Natural killer cell (primary cell): Measurements from ENCODE around the gene OR52E2. TPM values are rescaled to one million over a fixed set of nuclear protein-coding genes. Genes with fewer than 3 reads are reported as not detected.

Experiments
- ATAC-seq, 3 donors: fragments of 150-1000 bp in 2 of 3; fragments of 200-7000 bp in 1 of 3; cut with Tn5 transposase; 1 replicate in 1 of 3; 2 replicates in 2 of 3; pipeline ENCODE4 v1.10.0; 2021; ENCODE audit warnings: mild to moderate bottlenecking in 2 of 3, moderate library complexity in 2 of 3
- DNase-seq, 2 donors: peaks; one replicate each; pipeline versions ENCODE4 v3.0.0 to v3.0.0-alpha.2; 2013 to 2021; ENCODE audit warnings: mixed read lengths in 1 of 2
- H3K27ac ChIP-seq: one replicate; pipeline ENCODE4 v1.5.1; 2013; ENCODE audit warnings: mild to moderate bottlenecking, low read length
- H3K27me3 ChIP-seq: one replicate; pipeline ENCODE4 v1.6.1; 2013; ENCODE audit warnings: low read length; ENCODE audit not compliant: control insufficient read depth, insufficient read depth
- H3K36me3 ChIP-seq: one replicate; pipeline ENCODE4 v1.6.1; 2013; ENCODE audit warnings: low read length; ENCODE audit not compliant: control insufficient read depth, insufficient read depth
- H3K4me1 ChIP-seq: one replicate; pipeline ENCODE4 v1.6.1; 2013; ENCODE audit warnings: low read length; ENCODE audit not compliant: control insufficient read depth, insufficient read depth
- H3K4me3 ChIP-seq: one replicate; pipeline ENCODE4 v1.5.1; 2013; ENCODE audit warnings: low read length
- H3K9me3 ChIP-seq: one replicate; pipeline ENCODE4 v1.6.1; 2013; ENCODE audit warnings: low read length; ENCODE audit not compliant: control insufficient read depth, insufficient read depth
- H3K27ac Mint-ChIP-seq, 2 donors: one replicate each; pipeline ENCODE4 v1.8.0; 2022; ENCODE audit warnings: mild to moderate bottlenecking in 2 of 2, mixed read lengths in 2 of 2, moderate library complexity in 1 of 2
- H3K27me3 Mint-ChIP-seq, 2 donors: one replicate each; pipeline ENCODE4 v1.8.0; 2022; ENCODE audit warnings: low read depth in 2 of 2, mixed read lengths in 2 of 2
- H3K36me3 Mint-ChIP-seq: one replicate; pipeline ENCODE4 v1.8.0; 2022; ENCODE audit warnings: mixed read lengths
- H3K4me1 Mint-ChIP-seq, 2 donors: one replicate each; pipeline ENCODE4 v1.8.0; 2022; ENCODE audit warnings: mixed read lengths in 2 of 2
- H3K4me3 Mint-ChIP-seq: one replicate; pipeline ENCODE4 v1.8.0; 2022; ENCODE audit warnings: mild to moderate bottlenecking, moderate library complexity, mixed read lengths
- H3K9me3 Mint-ChIP-seq, 2 donors: one replicate each; pipeline ENCODE4 v1.8.0; 2022; ENCODE audit warnings: mixed read lengths in 2 of 2
- CTCF ChIP-seq: fragments of 200-600 bp; IDR thresholded peaks from one replicate; pipeline ENCODE4 v1.8.0; 2022; ENCODE audit warnings: antibody characterized with exemption
- WGBS: methylation state at CpG from one replicate; pipeline ENCODE4 v1.1.7; 2013; ENCODE audit warnings: missing lambda C conversion rate; ENCODE audit not compliant: insufficient coverage; 5-methylcytosine and 5-hydroxymethylcytosine counted together
- intact Hi-C: fragments of 100-400 bp; cut with micrococcal nuclease; formaldehyde crosslinking; loops from one replicate; pipeline ENCODE4 v1.14.2; 2022
- total RNA-seq, 4 donors: library from RNA; stranded (reverse); fragments of 120-200 nt in 1 of 4; gene quantifications; one replicate each; pipeline versions ENCODE4 v1.2.3 to v1.2.4, GENCODE V29; 2013 to 2022

The OR52E2 gene
- total RNA-seq, 3 donors from 2014 or later (not counting 1 experiment from before 2014, with no cell fraction given) = not detected

- Mint-ChIP-seq H3K4me1 (no peaks in the 10 kb centered on the region), H3K9me3 (peaks cover 0 to 3% of the 10 kb centered on the region in 2 donors), H3K36me3 (no peaks in the 10 kb centered on the region), H3K27me3 (no peaks in the 10 kb centered on the region), H3K4me3 (no peak overlapping the region), H3K27ac (no peak overlapping the region)
- TF ChIP-seq CTCF = no peak
- H3K4me3 ChIP-seq = no peak overlapping the region
- H3K27ac ChIP-seq = no peak overlapping the region
- H3K4me1 ChIP-seq = no peaks in the 10 kb centered on the region
- no peaks in the 10 kb centered on the region for H3K9me3 ChIP-seq
- no peak for ATAC-seq
- H3K27me3 ChIP-seq = no peaks in the 10 kb centered on the region
- WGBS = 79% methylated on average over 2 of the region's 2 CpGs
- no peak for DNase-seq
- no peaks in the 10 kb centered on the region for H3K36me3 ChIP-seq
- intact Hi-C loops = no loop called here
Measured at GRCh38 chr11:5043380-5043779, 16.0 kb downstream of the OR52E2 start.

DNA sequence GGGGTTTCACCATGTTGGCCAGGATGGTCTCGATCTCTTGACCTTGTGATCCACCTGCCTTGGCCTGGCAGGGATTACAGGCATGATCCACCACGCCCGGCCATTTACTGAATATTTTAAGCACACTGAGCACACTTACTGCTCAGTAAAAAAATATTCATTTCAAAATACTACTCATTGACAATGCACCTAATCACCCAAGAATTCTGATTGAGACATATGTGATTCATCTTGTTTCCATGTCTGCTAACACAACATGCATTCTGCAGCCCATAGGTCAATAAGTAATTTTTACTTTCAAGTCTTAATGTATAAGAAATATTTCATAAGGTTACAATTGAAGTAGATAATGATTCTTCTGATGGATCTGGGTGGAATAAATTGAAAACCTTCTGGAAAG lies 17.3 kb downstream of the OR52E2 start:
- Mint-ChIP-seq H3K4me1 (no peaks in the 10 kb centered on the region), H3K36me3 (no peaks in the 10 kb centered on the region), H3K27me3 (no peaks in the 10 kb centered on the region), H3K9me3 (peaks cover 3 to 6% of the 10 kb centered on the region in 2 donors), H3K27ac (no peak overlapping the region), H3K4me3 (no peak overlapping the region)
- Histone ChIP-seq H3K9me3 (no peaks in the 10 kb centered on the region), H3K27ac (no peak overlapping the region), H3K27me3 (no peaks in the 10 kb centered on the region), H3K36me3 (no peaks in the 10 kb centered on the region), H3K4me1 (no peaks in the 10 kb centered on the region), H3K4me3 (no peak overlapping the region)
- WGBS = 93% methylated on average over 3 of the region's 3 CpGs
- DNase-seq (no peak), ATAC-seq (no peak)
- no peak for TF ChIP-seq CTCF
- intact Hi-C loops = no loop called here

GRCh38 chr11:5040876-5041275 lies 18.6 kb downstream of the OR52E2 start:
- intact Hi-C loops = no loop called here
- Histone ChIP-seq H3K27ac (no peak overlapping the region), H3K36me3 (no peaks in the 10 kb centered on the region), H3K27me3 (no peaks in the 10 kb centered on the region), H3K9me3 (no peaks in the 10 kb centered on the region), H3K4me1 (no peaks in the 10 kb centered on the region), H3K4me3 (no peak overlapping the region)
- no peak for TF ChIP-seq CTCF
- Mint-ChIP-seq H3K9me3 (peaks cover 3 to 6% of the 10 kb centered on the region in 2 donors), H3K27me3 (no peaks in the 10 kb centered on the region), H3K4me1 (no peaks in the 10 kb centered on the region), H3K27ac (no peak overlapping the region), H3K4me3 (no peak overlapping the region), H3K36me3 (no peaks in the 10 kb centered on the region)
- ATAC-seq (no peak), DNase-seq (no peak)
- WGBS = 71% methylated on average over 2 of the region's 4 CpGs

GRCh38 chr11:5038341-5038740 lies 21.1 kb downstream of the OR52E2 start:
- Mint-ChIP-seq H3K27ac (no peak overlapping the region), H3K4me3 (no peak overlapping the region)
- 97% methylated on average over 1 of the region's 1 CpG for WGBS

More at GRCh38 chr11:5038341-5038740, 21.1 kb downstream of the OR52E2 start:
- Histone ChIP-seq H3K27ac (no peak overlapping the region), H3K4me3 (no peak overlapping the region), H3K27me3 (no peaks in the 10 kb centered on the region), H3K9me3 (no peaks in the 10 kb centered on the region), H3K36me3 (no peaks in the 10 kb centered on the region), H3K4me1 (no peaks in the 10 kb centered on the region)
- no peaks in the 10 kb centered on the region for H3K4me1 Mint-ChIP-seq
- no peaks in the 10 kb centered on the region for H3K27me3 Mint-ChIP-seq
- TF ChIP-seq CTCF = no peak
- DNase-seq (no peak), ATAC-seq (no peak)
- intact Hi-C loops = no loop called here
- H3K9me3 Mint-ChIP-seq = peaks cover 3 to 6% of the 10 kb centered on the region in 2 donors
- H3K36me3 Mint-ChIP-seq = no peaks in the 10 kb centered on the region
